Subcutaneous adipose tissue (tissue), 4 donors: ENCODE data around the gene TTC21A. TPM values are rescaled to one million over a fixed set of nuclear protein-coding genes. Genes with fewer than 3 reads are reported as not detected.

Experiments used
- CTCF ChIP-seq: fragments of 450-650 bp; IDR thresholded peaks from one replicate; pipeline ENCODE4 v1.5.1; 2016; ENCODE audit warnings: low read depth, mild to moderate bottlenecking, control low read depth, antibody characterized with exemption, moderate library complexity
- total RNA-seq, 4 donors: library from RNA; depleted of rRNA; stranded (reverse); fragments of >200 nt; gene quantifications; one replicate each; pipeline ENCODE4 v1.1.0, GENCODE V29; 2016

TTC21A gene
- total RNA-seq, 4 donors from 2014 or later, result 3.3 to 11.1 (median 7.4) TPM

- TF ChIP-seq CTCF, result no peak
Observed at GRCh38 chr3:39139442-39139841, 32.0 kb downstream of the TTC21A start.

GRCh38 chr3:39140341-39140971 lies 33.0 kb downstream of the TTC21A start:
- no peak for TF ChIP-seq CTCF

- no peak for TF ChIP-seq CTCF
Observed at GRCh38 chr3:39141171-39141995, 33.9 kb downstream of the TTC21A start.

GRCh38 chr3:39142067-39142466 lies 34.6 kb downstream of the TTC21A start:
- no peak for TF ChIP-seq CTCF

GRCh38 chr3:39143051-39143885 lies 35.8 kb downstream of the TTC21A start:
- no peak for TF ChIP-seq CTCF

- TF ChIP-seq CTCF, result no peak
Observed at GRCh38 chr3:39144095-39144747, 36.7 kb downstream of the TTC21A start.
